Skeletal muscle tissue (tissue), 4 donors: ENCODE results near the gene EPHA6. TPM values are rescaled to one million over a fixed set of nuclear protein-coding genes. Genes with fewer than 3 reads are reported as not detected.

ENCODE experiments used
- H3K27ac ChIP-seq: one replicate; pipeline ENCODE4 v1.7.0; 2013; ENCODE audit warnings: mild to moderate bottlenecking, low read depth, low read length, inconsistent platforms
- H3K27me3 ChIP-seq, 3 donors: one replicate each; pipeline ENCODE4 v1.7.0; 2013; ENCODE audit warnings: low read length in 3 of 3; ENCODE audit not compliant: control insufficient read depth in 3 of 3, insufficient read depth in 3 of 3
- H3K36me3 ChIP-seq, 3 donors: one replicate each; pipeline ENCODE4 v1.7.0; 2013; ENCODE audit warnings: low read length in 3 of 3; ENCODE audit not compliant: control insufficient read depth in 3 of 3, insufficient read depth in 3 of 3
- H3K4me1 ChIP-seq, 3 donors: one replicate each; pipeline ENCODE4 v1.7.0; 2013; ENCODE audit warnings: low read length in 3 of 3, mild to moderate bottlenecking in 3 of 3; ENCODE audit not compliant: control insufficient read depth in 3 of 3, insufficient read depth in 3 of 3
- H3K4me3 ChIP-seq, 3 donors: one replicate each; pipeline ENCODE4 v1.7.0; 2013; ENCODE audit warnings: low read length in 3 of 3
- H3K9ac ChIP-seq, 3 donors: one replicate each; pipeline ENCODE4 v1.7.0; 2013; ENCODE audit warnings: low read length in 3 of 3, mild to moderate bottlenecking in 3 of 3, moderate library complexity in 2 of 3, low read depth in 1 of 3
- H3K9me3 ChIP-seq, 3 donors: one replicate each; pipeline ENCODE4 v1.7.0; 2013; ENCODE audit warnings: low read length in 3 of 3; ENCODE audit not compliant: control insufficient read depth in 3 of 3
- total RNA-seq: library from RNA; depleted of rRNA; stranded (reverse); fragments of >200 nt; gene quantifications from one replicate; pipeline ENCODE4 v1.2.3, GENCODE V29; 2014
- donor health status: Osteomylitis.

The EPHA6 gene
- total RNA-seq, 1 donor from 2014 or later, result 0.52 TPM

- Histone ChIP-seq H3K27ac (no peak overlapping the region), H3K9ac (no peak overlapping the region), H3K36me3 (no peaks in the 10 kb centered on the region), H3K4me1 (no peaks in the 10 kb centered on the region), H3K4me3 (no peak overlapping the region), H3K9me3 (no peaks in the 10 kb centered on the region), H3K27me3 (no peaks in the 10 kb centered on the region)
Measured at GRCh38 chr3:96833301-96833700, 18.9 kb downstream of the EPHA6 start.

GRCh38 chr3:96836153-96836915 is 21.9 kb downstream of the EPHA6 start:
- Histone ChIP-seq H3K4me1 (no peaks in the 10 kb centered on the region), H3K27ac (no peak overlapping the region), H3K4me3 (no peak overlapping the region), H3K36me3 (no peaks in the 10 kb centered on the region), H3K27me3 (no peaks in the 10 kb centered on the region), H3K9ac (no peak overlapping the region), H3K9me3 (no peaks in the 10 kb centered on the region)

- H3K36me3 ChIP-seq, result no peaks in the 10 kb centered on the region
- no peaks in the 10 kb centered on the region for H3K27me3 ChIP-seq
- H3K4me3 ChIP-seq, result no peak overlapping the region
- H3K9me3 ChIP-seq, result no peaks in the 10 kb centered on the region
- no peak overlapping the region for H3K9ac ChIP-seq
- H3K27ac ChIP-seq, result no peak overlapping the region
- H3K4me1 ChIP-seq, result no peaks in the 10 kb centered on the region
Measured at GRCh38 chr3:96843505-96844203, 29.3 kb downstream of the EPHA6 start.

- H3K27ac ChIP-seq, result no peak overlapping the region
- H3K36me3 ChIP-seq, result no peaks in the 10 kb centered on the region
- H3K27me3 ChIP-seq, result no peaks in the 10 kb centered on the region
- no peak overlapping the region for H3K9ac ChIP-seq
- no peaks in the 10 kb centered on the region for H3K4me1 ChIP-seq
- H3K4me3 ChIP-seq, result no peak overlapping the region
- H3K9me3 ChIP-seq, result no peaks in the 10 kb centered on the region
Measured at GRCh38 chr3:96844204-96844514, 29.8 kb downstream of the EPHA6 start.

GRCh38 chr3:96852849-96853248 is 38.5 kb downstream of the EPHA6 start:
- Histone ChIP-seq H3K9ac (no peak overlapping the region), H3K9me3 (no peaks in the 10 kb centered on the region), H3K27ac (no peak overlapping the region), H3K36me3 (no peaks in the 10 kb centered on the region), H3K4me3 (no peak overlapping the region), H3K27me3 (no peaks in the 10 kb centered on the region), H3K4me1 (no peaks in the 10 kb centered on the region)

- no peaks in the 10 kb centered on the region for H3K9me3 ChIP-seq
- no peak overlapping the region for H3K4me3 ChIP-seq
- no peaks in the 10 kb centered on the region for H3K36me3 ChIP-seq
- H3K27me3 ChIP-seq, result no peaks in the 10 kb centered on the region
- no peak overlapping the region for H3K27ac ChIP-seq
- H3K9ac ChIP-seq, result no peak overlapping the region
- H3K4me1 ChIP-seq, result no peaks in the 10 kb centered on the region
Measured at GRCh38 chr3:96860882-96861281, 46.5 kb downstream of the EPHA6 start.

- Histone ChIP-seq H3K9me3 (no peaks in the 10 kb centered on the region), H3K27ac (no peak overlapping the region), H3K9ac (no peak overlapping the region), H3K36me3 (no peaks in the 10 kb centered on the region), H3K27me3 (no peaks in the 10 kb centered on the region), H3K4me3 (no peak overlapping the region), H3K4me1 (no peaks in the 10 kb centered on the region)
Measured at GRCh38 chr3:96863129-96863740, 48.8 kb downstream of the EPHA6 start.

GRCh38 chr3:96865605-96866004 is 51.2 kb downstream of the EPHA6 start:
- Histone ChIP-seq H3K27ac (no peak overlapping the region), H3K9ac (no peak overlapping the region), H3K4me3 (no peak overlapping the region), H3K9me3 (no peaks in the 10 kb centered on the region), H3K27me3 (no peaks in the 10 kb centered on the region), H3K4me1 (no peaks in the 10 kb centered on the region), H3K36me3 (no peaks in the 10 kb centered on the region)

- Histone ChIP-seq H3K9ac (no peak overlapping the region), H3K4me3 (no peak overlapping the region), H3K27ac (no peak overlapping the region), H3K36me3 (no peaks in the 10 kb centered on the region), H3K4me1 (no peaks in the 10 kb centered on the region), H3K9me3 (no peaks in the 10 kb centered on the region), H3K27me3 (no peaks in the 10 kb centered on the region)
Measured at GRCh38 chr3:96869316-96869715, 54.9 kb downstream of the EPHA6 start.

GRCh38 chr3:96877510-96877909 is 63.1 kb downstream of the EPHA6 start:
- H3K27me3 ChIP-seq, result no peaks in the 10 kb centered on the region

More at GRCh38 chr3:96877510-96877909, 63.1 kb downstream of the EPHA6 start:
- no peak overlapping the region for H3K9ac ChIP-seq
- H3K36me3 ChIP-seq, result no peaks in the 10 kb centered on the region
- no peak overlapping the region for H3K4me3 ChIP-seq
- no peaks in the 10 kb centered on the region for H3K4me1 ChIP-seq
- no peak overlapping the region for H3K27ac ChIP-seq
- H3K9me3 ChIP-seq, result no peaks in the 10 kb centered on the region
